Breast epithelium (tissue), 4 donors: Measurements from ENCODE around the gene CRYAB. TPM values are rescaled to one million over a fixed set of nuclear protein-coding genes. Genes with fewer than 3 reads are reported as not detected.

Source experiments
- DNase-seq, 2 donors: peaks; one replicate each; pipeline ENCODE4 v3.0.0-alpha.2; 2019; ENCODE audit warnings: low spot score in 2 of 2
- H3K27ac ChIP-seq, 2 donors: fragments of 200-600 bp; sonication (generic) in 1 of 2; one replicate each; pipeline ENCODE4 v1.5.1; 2016 to 2019; ENCODE audit warnings: mild to moderate bottlenecking in 1 of 2
- H3K27me3 ChIP-seq, 2 donors: fragments of 200-600 bp; sonication (generic) in 1 of 2; one replicate each; pipeline versions ENCODE4 v1.5.1 to v1.6.0; 2017 to 2019; ENCODE audit warnings: control low read depth in 1 of 2, mild to moderate bottlenecking in 1 of 2
- H3K36me3 ChIP-seq: fragments of 200-600 bp; one replicate; pipeline ENCODE4 v1.5.1; 2019
- H3K4me1 ChIP-seq, 2 donors: fragments of 200-600 bp; sonication (generic); one replicate each; pipeline ENCODE4 v1.5.1; 2016 to 2019; ENCODE audit warnings: control low read depth in 1 of 2
- H3K4me3 ChIP-seq, 3 donors: fragments of 200-600 bp; sonication (generic); 1 replicate in 2 of 3; 2 replicates in 1 of 3; pipeline ENCODE4 v1.5.1; 2016 to 2019; ENCODE audit warnings: mild to moderate bottlenecking in 3 of 3, moderate library complexity in 2 of 3
- H3K9me3 ChIP-seq, 2 donors: fragments of 200-600 bp; sonication (generic) in 1 of 2; one replicate each; pipeline ENCODE4 v1.5.1; 2016 to 2019; ENCODE audit warnings: control low read depth in 1 of 2
- POLR2A ChIP-seq: fragments of 450-650 bp; IDR thresholded peaks from one replicate; pipeline ENCODE4 v1.6.1; 2016; ENCODE audit warnings: antibody characterized with exemption, mild to moderate bottlenecking, moderate library complexity
- POLR2AphosphoS5 ChIP-seq, 3 donors: sonication (generic); formaldehyde crosslinking; IDR thresholded peaks; one replicate each; pipeline ENCODE4 v1.6.1; 2017; ENCODE audit warnings: antibody characterized with exemption in 3 of 3
- intact Hi-C: fragments of 100-400 bp; cut with DNase I; formaldehyde crosslinking; loops from one replicate; pipeline ENCODE4 v1.15.1; 2023; ENCODE audit warnings: low total_unique reads
- total RNA-seq, 3 donors: library from RNA; depleted of rRNA; stranded (reverse); fragments of >200 nt; gene quantifications; one replicate each; pipeline ENCODE4 v1.1.0, GENCODE V29; 2016
- TF ChIP-seq, protein P1 (sequence below), 3 donors: fragments of 450-650 bp; IDR thresholded peaks; one replicate each; pipeline ENCODE4 v1.5.1; 2016 to 2017; ENCODE audit warnings: antibody characterized with exemption in 3 of 3, mild to moderate bottlenecking in 3 of 3, moderate library complexity in 3 of 3

Gene CRYAB
- total RNA-seq, 3 donors from 2014 or later, result 132 to 299 (median 271) TPM

DNA sequence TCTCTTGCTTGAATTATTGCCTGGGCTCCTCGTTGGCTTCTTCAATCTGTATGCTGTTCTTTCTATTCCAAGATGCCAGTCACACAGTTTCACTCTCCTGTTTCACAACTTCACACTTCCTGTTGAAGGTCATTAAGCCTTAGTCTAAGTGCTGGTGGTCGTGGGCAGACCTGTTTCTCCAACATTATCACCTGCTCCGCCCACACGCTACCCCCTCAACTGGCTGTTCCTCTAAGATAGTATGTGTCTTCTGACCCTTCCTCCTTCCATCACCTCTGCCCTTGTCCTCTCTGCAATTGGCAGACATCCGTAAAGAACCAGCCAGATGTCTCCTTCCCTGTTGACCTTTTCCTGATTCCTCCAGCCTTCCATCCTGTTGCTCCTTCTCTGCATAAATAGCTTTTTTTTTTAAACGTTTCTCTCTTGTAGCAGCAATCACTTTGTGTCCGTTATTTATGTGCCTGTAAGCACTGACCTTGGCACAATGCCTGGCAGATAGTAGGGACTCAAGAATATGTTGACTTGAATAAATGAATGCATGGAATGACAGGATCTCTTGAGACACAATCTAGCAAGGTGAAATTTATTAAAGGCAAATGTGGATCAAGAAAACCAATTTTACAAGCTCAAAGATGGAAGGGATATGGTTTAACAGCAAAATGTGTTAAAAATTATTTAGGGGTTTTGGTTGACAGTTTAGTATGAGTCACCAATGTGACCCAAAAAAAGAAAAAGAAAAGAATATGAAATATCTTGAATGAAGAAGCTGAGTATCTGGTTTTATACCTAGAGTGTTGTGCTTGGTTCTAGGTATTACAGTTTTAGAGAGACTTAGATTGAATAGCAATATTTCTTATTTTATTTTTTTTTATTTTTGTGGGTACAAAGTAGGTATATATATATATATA, 38.2 kb upstream of the CRYAB start:
- H3K27ac ChIP-seq, result no peak overlapping the region
- intact Hi-C loops, result no loop called here
- no peaks in the 10 kb centered on the region for H3K9me3 ChIP-seq
- no peak for TF ChIP-seq POLR2A
- TF ChIP-seq, protein P1, sequence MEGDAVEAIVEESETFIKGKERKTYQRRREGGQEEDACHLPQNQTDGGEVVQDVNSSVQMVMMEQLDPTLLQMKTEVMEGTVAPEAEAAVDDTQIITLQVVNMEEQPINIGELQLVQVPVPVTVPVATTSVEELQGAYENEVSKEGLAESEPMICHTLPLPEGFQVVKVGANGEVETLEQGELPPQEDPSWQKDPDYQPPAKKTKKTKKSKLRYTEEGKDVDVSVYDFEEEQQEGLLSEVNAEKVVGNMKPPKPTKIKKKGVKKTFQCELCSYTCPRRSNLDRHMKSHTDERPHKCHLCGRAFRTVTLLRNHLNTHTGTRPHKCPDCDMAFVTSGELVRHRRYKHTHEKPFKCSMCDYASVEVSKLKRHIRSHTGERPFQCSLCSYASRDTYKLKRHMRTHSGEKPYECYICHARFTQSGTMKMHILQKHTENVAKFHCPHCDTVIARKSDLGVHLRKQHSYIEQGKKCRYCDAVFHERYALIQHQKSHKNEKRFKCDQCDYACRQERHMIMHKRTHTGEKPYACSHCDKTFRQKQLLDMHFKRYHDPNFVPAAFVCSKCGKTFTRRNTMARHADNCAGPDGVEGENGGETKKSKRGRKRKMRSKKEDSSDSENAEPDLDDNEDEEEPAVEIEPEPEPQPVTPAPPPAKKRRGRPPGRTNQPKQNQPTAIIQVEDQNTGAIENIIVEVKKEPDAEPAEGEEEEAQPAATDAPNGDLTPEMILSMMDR (IDR thresholded peaks at IDR 0.05), result no peak
- TF ChIP-seq POLR2AphosphoS5 (IDR thresholded peaks at IDR 0.05), result no peak
- DNase-seq, result no peak
- no peak overlapping the region for H3K4me3 ChIP-seq
- no peaks in the 10 kb centered on the region for H3K27me3 ChIP-seq
- H3K36me3 ChIP-seq, result no peaks in the 10 kb centered on the region
- H3K4me1 ChIP-seq, result no peaks in the 10 kb centered on the region

DNA sequence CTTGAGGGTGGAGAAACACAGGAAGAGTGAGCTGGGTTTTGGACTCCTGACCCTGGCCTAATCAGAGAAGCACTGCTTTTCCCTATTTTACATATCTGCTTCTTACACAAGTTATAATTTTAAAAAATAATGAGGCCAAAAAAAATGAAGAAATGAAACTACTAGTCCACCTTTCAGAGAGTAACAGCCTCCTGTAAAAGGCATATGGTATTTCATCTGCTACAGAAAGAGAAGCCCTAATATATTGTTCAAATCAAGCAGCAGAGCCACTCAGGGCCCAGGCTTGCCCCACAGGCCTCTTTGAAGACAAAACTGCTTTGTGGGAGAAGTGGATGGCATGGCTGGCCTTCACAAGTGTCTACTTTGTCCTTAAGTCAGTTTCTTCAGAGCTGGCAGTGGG, 35.6 kb upstream of the CRYAB start:
- intact Hi-C loops, result no loop called here
- Histone ChIP-seq H3K9me3 (no peaks in the 10 kb centered on the region), H3K27ac (peak overlapping the region in 1 of 2 donors; percentile 55), H3K27me3 (no peaks in the 10 kb centered on the region), H3K4me3 (no peak overlapping the region), H3K36me3 (no peaks in the 10 kb centered on the region), H3K4me1 (no peaks in the 10 kb centered on the region)
- TF ChIP-seq POLR2A (no peak), POLR2AphosphoS5 (IDR thresholded peaks at IDR 0.05) (no peak)
- TF ChIP-seq, protein P1 (IDR thresholded peaks at IDR 0.05), result no peak
- DNase-seq, result no peak

DNA sequence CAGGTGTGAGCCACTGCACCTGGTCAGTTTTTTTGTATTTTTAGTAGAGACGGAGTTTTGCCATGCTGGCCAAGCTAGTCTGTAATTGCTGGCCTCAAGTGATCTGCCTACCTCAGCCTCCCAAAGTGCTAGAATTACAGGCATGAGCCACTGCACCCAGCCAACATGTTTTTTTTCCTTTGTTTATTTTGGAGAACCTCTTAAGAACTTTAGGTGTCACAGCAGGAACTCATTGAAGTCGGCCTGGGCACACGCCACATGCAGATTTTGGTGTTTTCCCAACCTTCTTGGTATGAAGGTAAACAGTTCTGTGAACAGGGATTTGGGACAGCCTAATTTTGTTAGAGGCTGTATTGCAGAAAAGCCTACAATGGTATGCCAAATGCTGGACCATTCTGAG, 34.9 kb upstream of the CRYAB start:
- Histone ChIP-seq H3K27me3 (no peaks in the 10 kb centered on the region), H3K4me3 (no peak overlapping the region), H3K4me1 (no peaks in the 10 kb centered on the region), H3K27ac (peak overlapping the region in 1 of 2 donors; percentile 55), H3K9me3 (no peaks in the 10 kb centered on the region), H3K36me3 (no peaks in the 10 kb centered on the region)
- intact Hi-C loops, result no loop called here
- TF ChIP-seq, protein P1 (IDR thresholded peaks at IDR 0.05), result no peak
- no peak for TF ChIP-seq POLR2A
- no peak for TF ChIP-seq POLR2AphosphoS5 (IDR thresholded peaks at IDR 0.05)
- no peak for DNase-seq

DNA sequence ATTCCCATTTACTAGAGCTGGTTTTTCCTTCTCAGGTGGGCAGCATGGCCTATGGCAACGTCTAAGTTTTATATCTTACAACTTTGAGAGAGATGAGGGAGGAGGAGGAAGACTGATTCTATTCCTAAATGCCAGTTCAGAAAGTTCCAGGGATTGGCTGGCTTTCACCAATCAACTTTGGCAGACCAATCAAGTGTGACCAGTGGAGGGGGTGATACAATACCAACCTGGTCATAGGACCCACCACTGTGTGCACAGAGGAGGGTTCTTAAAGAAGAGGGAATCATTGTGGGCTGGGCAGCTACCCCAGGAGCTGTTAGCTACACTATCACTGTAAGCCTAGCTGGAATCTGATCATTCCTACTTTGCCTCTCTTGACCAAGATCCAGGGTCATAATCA, 33.6 kb upstream of the CRYAB start:
- Histone ChIP-seq H3K36me3 (no peaks in the 10 kb centered on the region), H3K9me3 (no peaks in the 10 kb centered on the region), H3K27ac (peak overlapping the region; percentile 56 to 62), H3K27me3 (no peaks in the 10 kb centered on the region), H3K4me3 (no peak overlapping the region), H3K4me1 (no peaks in the 10 kb centered on the region)
- DNase-seq, result no peak
- no peak for TF ChIP-seq POLR2AphosphoS5 (IDR thresholded peaks at IDR 0.05)
- TF ChIP-seq, protein P1 (IDR thresholded peaks at IDR 0.05), result no peak
- TF ChIP-seq POLR2A, result no peak
- intact Hi-C loops, result no loop called here

DNA sequence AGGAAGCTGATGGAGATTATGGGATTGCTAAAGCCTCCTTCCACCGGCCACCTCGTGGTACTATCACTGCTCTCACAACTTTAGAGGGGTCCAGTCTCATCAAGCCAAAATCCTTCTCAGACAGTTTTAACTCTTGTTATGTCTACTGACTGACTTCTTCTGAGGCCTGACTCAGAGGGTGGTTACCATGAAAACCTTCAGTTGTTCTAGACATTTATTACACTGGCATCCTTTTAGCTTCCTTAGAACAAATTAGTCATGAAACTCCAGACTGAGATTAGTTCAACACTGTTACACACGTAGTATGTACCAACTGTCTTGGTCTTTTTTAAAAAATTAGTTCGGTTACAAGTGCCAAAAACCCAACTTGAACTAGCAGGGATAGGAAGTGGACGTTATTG, 33.1 kb upstream of the CRYAB start:
- Histone ChIP-seq H3K9me3 (no peaks in the 10 kb centered on the region), H3K36me3 (no peaks in the 10 kb centered on the region), H3K4me1 (no peaks in the 10 kb centered on the region), H3K27ac (peak overlapping the region; percentile 62 to 70), H3K27me3 (no peaks in the 10 kb centered on the region), H3K4me3 (no peak overlapping the region)
- TF ChIP-seq POLR2AphosphoS5 (IDR thresholded peaks at IDR 0.05) (no peak), POLR2A (no peak)
- TF ChIP-seq, protein P1 (IDR thresholded peaks at IDR 0.05), result no peak
- DNase-seq, result no peak
- intact Hi-C loops, result no loop called here
